A549 (cell line): ENCODE data around the gene RPS15. TPM values are rescaled to one million over a fixed set of nuclear protein-coding genes. Genes with fewer than 3 reads are reported as not detected.
A peak's percentile ranks its signal among the peaks of the same experiment; 100 is the strongest.

Source experiments
- ATAC-seq, 2 experiments: fragments of 200-7000 bp in 1 of 2; fragments of >200 bp in 1 of 2; cut with Nextera tagmentation in 1 of 2; cut with Tn5 transposase in 1 of 2; 3 replicates each; pipeline versions ENCODE4 v1.8.0 to v1.9.1; 2018 to 2020; ENCODE audit warnings: mild to moderate bottlenecking in 1 of 2, moderate library complexity in 1 of 2
- CTCF ChIA-PET: fragments of 300-600 bp; sonication (Branson Sonifier 250); formaldehyde crosslinking; extraction: SDS; loops from one replicate; lab custom pipeline; 2021; ENCODE audit warnings: antibody characterized with exemption, inconsistent platforms; lab: Yijun Ruan, JAX
- POLR2A ChIA-PET: fragments of 350-600 bp; formaldehyde crosslinking; extraction: SDS; loops from one replicate; lab custom pipeline; 2021; ENCODE audit warnings: antibody characterized with exemption, inconsistent platforms; lab: Yijun Ruan, JAX
- DNase-seq, 2 experiments: peaks; one replicate each; pipeline versions ENCODE4 v3.0.0 to v3.0.0-alpha.2; 2011 to 2016; ENCODE audit warnings: low read depth in 1 of 2, low spot score in 1 of 2
- FAIRE-seq: peaks from 2 replicates; lab custom pipeline; 2011; peaks lifted over from hg19 to GRCh38; lab: Jason Lieb, UNC
- H3K27ac ChIP-seq, 2 experiments: fragments of >200 bp; sonication (Bioruptor Twin); formaldehyde crosslinking; 3 replicates each; pipeline ENCODE4 v1.5.1; 2016 to 2017
- H3K4me1 ChIP-seq: fragments of >200 bp; sonication (Bioruptor Twin); formaldehyde crosslinking; 3 replicates; pipeline ENCODE4 v1.6.1; 2016
- H3K4me2 ChIP-seq: fragments of >200 bp; sonication (Bioruptor Twin); formaldehyde crosslinking; 3 replicates; pipeline ENCODE4 v1.6.1; 2016
- H3K4me3 ChIP-seq: fragments of >200 bp; sonication (Bioruptor Twin); formaldehyde crosslinking; 3 replicates; pipeline ENCODE4 v1.5.1; 2016
- H3K9me3 ChIP-seq: fragments of >200 bp; sonication (Bioruptor Twin); formaldehyde crosslinking; 3 replicates; pipeline ENCODE4 v1.6.1; 2016
- BHLHE40 ChIP-seq: IDR thresholded peaks from 2 replicates; pipeline ENCODE4 v1.6.1; 2012; ENCODE audit warnings: low read depth, low read length, inconsistent platforms
- CHD4 ChIP-seq: fragments of 200-600 bp; sonication (generic); IDR thresholded peaks from 2 replicates; pipeline ENCODE4 v1.6.1; 2016; ENCODE audit warnings: antibody characterized with exemption, mild to moderate bottlenecking, borderline replicate concordance
- CTCF ChIP-seq: fragments of >200 bp; sonication (Bioruptor Twin); formaldehyde crosslinking; IDR thresholded peaks from 3 replicates; pipeline ENCODE4 v1.5.1; 2016
- ESRRA ChIP-seq: fragments of 150-350 bp; IDR thresholded peaks from 2 replicates; pipeline ENCODE4 v1.6.1; 2014; ENCODE audit warnings: mild to moderate bottlenecking, low read length, borderline replicate concordance
- GATA3 ChIP-seq: IDR thresholded peaks from 2 replicates; pipeline ENCODE4 v1.6.1; 2012; ENCODE audit warnings: borderline replicate concordance
- HOXB5 ChIP-seq: fragments of 250-450 bp; sonication (Bioruptor Pico); IDR thresholded peaks from 2 replicates; pipeline ENCODE4 v1.5.0; 2020; ENCODE audit warnings: mild to moderate bottlenecking, moderate library complexity
- JUN ChIP-seq, 2 experiments: fragments of >200 bp; sonication (Bioruptor Twin); formaldehyde crosslinking; IDR thresholded peaks; 2 replicates in 1 of 2; 3 replicates in 1 of 2; pipeline ENCODE4 v1.6.1; 2016 to 2017
- JUNB ChIP-seq: fragments of >200 bp; sonication (Bioruptor Twin); formaldehyde crosslinking; IDR thresholded peaks from 2 replicates; pipeline ENCODE4 v1.6.1; 2016
- KDM5A ChIP-seq: fragments of 200-600 bp; sonication (generic); IDR thresholded peaks from 2 replicates; pipeline ENCODE4 v1.6.1; 2016; ENCODE audit warnings: antibody characterized with exemption, mild to moderate bottlenecking
- MAFK ChIP-seq: fragments of 450-650 bp; IDR thresholded peaks from 2 replicates; pipeline ENCODE4 v1.6.1; 2014; ENCODE audit not compliant: partially characterized antibody
- MAX ChIP-seq: IDR thresholded peaks from 2 replicates; pipeline ENCODE4 v1.6.1; 2012
- NPAS2 ChIP-seq: fragments of 250-450 bp; sonication (Bioruptor Pico); IDR thresholded peaks from 2 replicates; pipeline ENCODE4 v1.8.0; 2022; ENCODE audit warnings: mild to moderate bottlenecking, moderate library complexity, borderline replicate concordance
- RAD21 ChIP-seq, 2 experiments: fragments of >200 bp in 1 of 2; sonication (Bioruptor Twin) in 1 of 2; formaldehyde crosslinking in 1 of 2; IDR thresholded peaks in 1 of 2; conservative IDR thresholded peaks in 1 of 2; 2 replicates in 1 of 2; 3 replicates in 1 of 2; pipeline ENCODE4 v1.6.1; 2012 to 2018; ENCODE audit warnings: inconsistent platforms in 1 of 2
- RCOR1 ChIP-seq: fragments of 150-350 bp; IDR thresholded peaks from 2 replicates; pipeline ENCODE4 v1.6.1; 2014; ENCODE audit warnings: antibody characterized with exemption, low read length, low read depth
- REST ChIP-seq: fragments of 200-600 bp; sonication (generic); IDR thresholded peaks from 2 replicates; pipeline ENCODE4 v1.6.1; 2016; ENCODE audit warnings: antibody characterized with exemption, mild to moderate bottlenecking, moderate library complexity
- RFX5 ChIP-seq: fragments of 450-650 bp; IDR thresholded peaks from 2 replicates; pipeline ENCODE4 v1.7.1; 2014; ENCODE audit warnings: antibody characterized with exemption, mild to moderate bottlenecking, moderate library complexity
- TP53 ChIP-seq: fragments of 250-450 bp; sonication (Bioruptor Pico); IDR thresholded peaks from 2 replicates; pipeline ENCODE4 v1.5.0; 2021; ENCODE audit warnings: mild to moderate bottlenecking, moderate library complexity
- ZC3H11A ChIP-seq: fragments of 450-650 bp; IDR thresholded peaks from 2 replicates; pipeline ENCODE4 v1.6.1; 2014; ENCODE audit warnings: antibody characterized with exemption, mild to moderate bottlenecking
- ZNF302 ChIP-seq: fragments of 250-450 bp; sonication (Bioruptor Pico); IDR thresholded peaks from 2 replicates; pipeline ENCODE4 v1.9.0; 2021; ENCODE audit warnings: inconsistent platforms, mild to moderate bottlenecking, moderate library complexity
- ZSCAN20 ChIP-seq: fragments of 250-450 bp; sonication (Bioruptor Pico); IDR thresholded peaks from 2 replicates; pipeline ENCODE4 v1.8.0; 2022; ENCODE audit warnings: mild to moderate bottlenecking, moderate library complexity
- WGBS: methylation state at CpG from one replicate; pipeline ENCODE4 v1.1.6; 2017; ENCODE audit errors: missing lambda C conversion rate; 5-methylcytosine and 5-hydroxymethylcytosine counted together
- polyA plus RNA-seq, 4 experiments: library from polyadenylated mRNA; depleted of rRNA in 3 of 4; stranded (reverse); fragments of >200 nt; fragmentation: RNase III in 1 of 4; extraction: RNeasy Plus Mini Kit Qiagen cat#74134 plus additional on column Dnase treatment in 1 of 4; gene quantifications; 2 replicates in 3 of 4; 3 replicates in 1 of 4; pipeline ENCODE4 v1.2.3, GENCODE V29; 2011 to 2017
- TF ChIP-seq, protein P1 (sequence below): IDR thresholded peaks from 2 replicates; pipeline ENCODE4 v1.6.1; 2012; ENCODE audit warnings: low read depth, borderline replicate concordance
- TF ChIP-seq, protein P2 (sequence below): IDR thresholded peaks from 2 replicates; pipeline ENCODE4 v1.6.1; 2012

The RPS15 gene
- polyA plus RNA-seq, 2 of the 4 experiments (the other 2 are of a cell fraction) = 525 to 1,458 TPM

DNA sequence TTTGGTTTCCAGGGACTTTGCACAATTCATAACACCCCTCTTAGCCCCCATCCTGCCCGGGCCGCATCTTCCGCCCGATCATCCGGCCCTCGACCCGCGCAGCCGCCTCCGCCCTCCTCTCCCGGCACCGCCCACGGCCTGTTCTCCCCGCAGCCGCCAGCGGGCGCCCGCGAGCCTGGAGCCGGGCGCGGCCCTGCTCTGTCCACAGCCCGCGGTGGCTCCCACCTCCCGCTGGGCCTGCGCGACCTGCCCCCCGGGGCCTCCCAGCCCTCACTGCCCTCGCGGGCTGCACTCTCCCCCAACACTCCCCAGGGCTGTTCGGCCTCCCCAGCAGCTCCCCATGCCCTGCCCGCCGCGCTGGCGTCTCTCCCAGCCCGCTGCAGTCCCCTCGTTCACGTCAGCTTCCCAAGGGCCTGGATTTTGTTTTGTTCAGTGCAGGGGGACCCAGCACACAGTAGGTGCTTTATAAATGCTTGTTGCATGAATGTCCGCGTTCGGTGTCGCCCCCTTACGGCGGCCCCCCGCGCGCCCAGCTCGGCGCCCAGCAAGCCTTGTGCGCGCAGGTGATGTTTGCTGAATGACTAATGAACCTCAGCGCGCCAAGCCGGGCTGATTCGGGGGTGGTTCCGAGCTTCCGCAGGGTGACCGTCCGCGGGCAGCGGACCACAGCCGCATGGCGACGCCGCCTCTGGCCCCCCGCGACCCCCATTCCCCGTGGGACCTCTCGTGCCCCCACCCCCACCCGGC lies 7.2 kb downstream of the RPS15 start (continued):
- TF ChIP-seq, protein P1, sequence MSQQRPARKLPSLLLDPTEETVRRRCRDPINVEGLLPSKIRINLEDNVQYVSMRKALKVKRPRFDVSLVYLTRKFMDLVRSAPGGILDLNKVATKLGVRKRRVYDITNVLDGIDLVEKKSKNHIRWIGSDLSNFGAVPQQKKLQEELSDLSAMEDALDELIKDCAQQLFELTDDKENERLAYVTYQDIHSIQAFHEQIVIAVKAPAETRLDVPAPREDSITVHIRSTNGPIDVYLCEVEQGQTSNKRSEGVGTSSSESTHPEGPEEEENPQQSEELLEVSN = peak; percentile 35; the same call in 1 of the 2 replicates
- TF ChIP-seq HOXB5 (CRISPR knock-in tag) = no peak
- no peak for TF ChIP-seq JUNB
- TF ChIP-seq RAD21 (conservative IDR thresholded peaks at IDR 0.05 in 1 of 2, IDR thresholded peaks at IDR 0.05 in 1 of 2) = peak; percentile 26 to 37
- no peak for TF ChIP-seq NPAS2
- peak; percentile 72 for TF ChIP-seq MAX
- TF ChIP-seq CTCF = peak; percentile 69
- no peak for TF ChIP-seq MAFK
- TF ChIP-seq ZNF302 = no peak
- no peak for TF ChIP-seq ZC3H11A
- peak in 1 of 2 experiments; percentile 64; a peak in 1 of 5 replicates for TF ChIP-seq JUN (IDR thresholded peaks at IDR 0.05)
- TF ChIP-seq RCOR1 = no peak
- peak; percentile 64; the same call in 1 of the 2 replicates for TF ChIP-seq CHD4
- no peak for TF ChIP-seq KDM5A
- TF ChIP-seq BHLHE40 = no peak
- no peak for TF ChIP-seq TP53
- no peak for TF ChIP-seq RFX5
- TF ChIP-seq ZSCAN20 (CRISPR knock-in tag) = no peak
- TF ChIP-seq, all 56 proteins: peak for 10

DNA sequence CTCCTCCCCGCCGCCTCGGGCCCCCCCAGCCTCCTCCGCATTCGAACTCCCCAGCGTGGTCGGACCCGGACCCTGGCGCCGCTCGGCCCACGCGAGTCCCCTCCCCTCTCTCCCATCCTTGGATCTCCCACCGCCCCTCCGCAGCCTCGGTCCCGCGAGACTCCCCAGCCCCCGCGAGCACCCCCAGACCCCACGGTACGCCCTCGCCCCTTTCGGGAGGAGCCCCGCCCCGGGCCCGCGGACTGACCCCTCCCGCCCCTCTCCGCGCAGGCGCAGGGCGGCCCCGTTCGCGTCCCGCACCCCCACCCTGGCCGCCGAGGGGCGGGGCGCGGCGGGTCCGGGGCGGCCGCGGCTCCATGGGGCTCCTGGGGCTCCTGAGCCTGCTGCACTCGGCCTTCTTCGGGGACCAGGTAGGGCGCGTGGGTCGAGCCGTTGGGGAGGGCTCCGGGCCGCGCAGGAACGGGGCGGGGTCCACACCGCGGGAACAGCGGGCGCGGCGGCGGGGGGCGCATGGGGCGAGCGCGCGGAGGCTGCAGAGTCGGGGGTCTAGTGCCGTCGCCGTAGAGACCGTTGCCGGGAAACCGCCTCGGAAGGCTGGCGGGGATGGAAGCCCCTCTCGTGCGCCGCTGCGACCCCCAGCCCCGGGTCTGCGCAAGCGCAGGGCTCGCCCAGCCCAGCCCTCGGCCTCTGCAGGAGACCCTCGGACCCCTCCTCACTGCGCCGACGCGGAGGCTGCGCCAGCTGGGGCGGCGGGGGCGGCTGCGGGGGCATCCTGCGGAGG lies 7.9 kb downstream of the RPS15 start:
- H3K27ac ChIP-seq = peak overlapping the region; percentile 79 to 96
- POLR2A ChIA-PET = interaction anchor here (0.7 to 1.9 kb wide), 3 partner anchors 7 to 177 kb away, joined by 3 to 5 read pairs (median 3); partner anchors contain the start of gene CIRBP
- WGBS = 0% methylated on average over 8 of the region's 99 CpGs

DNA sequence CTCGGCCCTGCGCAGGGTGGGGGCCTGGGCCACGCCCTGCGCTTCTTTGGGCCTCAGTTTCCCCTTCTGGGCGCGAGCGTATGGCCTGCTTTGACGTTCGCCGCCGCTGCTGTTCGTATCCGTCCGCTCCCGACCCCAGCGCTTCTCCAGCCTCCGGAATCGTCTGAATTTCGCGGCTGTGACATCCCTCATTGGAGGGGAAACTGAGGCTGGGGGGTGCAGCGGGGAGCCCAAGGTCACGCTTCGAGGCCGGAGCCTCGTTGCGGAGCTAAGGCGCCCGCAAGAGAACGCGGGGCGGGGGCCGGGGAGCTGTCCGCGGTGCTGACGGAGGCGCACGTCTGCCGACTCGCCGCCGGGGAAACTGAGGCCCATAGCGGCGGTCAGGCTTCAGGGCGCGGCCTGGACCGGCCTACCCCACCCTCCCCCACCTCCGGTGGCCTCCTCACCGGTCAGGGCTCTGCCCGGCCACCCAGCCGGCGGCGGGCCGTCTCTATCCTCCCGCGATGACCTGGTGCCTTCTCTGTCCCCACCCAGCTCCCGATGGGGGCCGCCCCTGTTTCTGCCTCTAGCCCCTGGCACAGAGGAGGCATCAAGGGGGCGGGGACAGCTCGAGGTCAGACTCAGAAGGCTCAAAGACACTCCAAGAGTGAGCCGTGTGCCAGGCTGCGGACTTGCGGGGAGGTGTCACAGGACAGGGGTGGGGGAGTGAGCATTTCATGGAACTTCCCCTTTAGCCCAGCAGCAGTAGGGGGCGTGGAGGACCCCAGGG lies 8.7 kb downstream of the RPS15 start:
- H3K9me3 ChIP-seq = no peaks in the 10 kb centered on the region
- H3K4me3 ChIP-seq = peak overlapping the region; percentile 63
- FAIRE-seq = no peak
- WGBS = 37% methylated on average over 16 of the region's 63 CpGs
- ATAC-seq = no peak; a peak in 1 of 6 replicates
- peaks cover 36% of the 10 kb centered on the region for H3K4me1 ChIP-seq
- peak overlapping the region; percentile 79 to 96; a peak in 5 of 6 replicates for H3K27ac ChIP-seq
- ChIA-PET POLR2A (no interaction called here), CTCF (interaction anchor here (1.0 kb wide), 1 partner anchor 22 kb away, joined by 3 read pairs; no protein-coding TSS in a partner anchor)
- TF ChIP-seq ESRRA (no peak), TP53 (no peak), REST (peak; percentile 91)
- TF ChIP-seq, protein P2, sequence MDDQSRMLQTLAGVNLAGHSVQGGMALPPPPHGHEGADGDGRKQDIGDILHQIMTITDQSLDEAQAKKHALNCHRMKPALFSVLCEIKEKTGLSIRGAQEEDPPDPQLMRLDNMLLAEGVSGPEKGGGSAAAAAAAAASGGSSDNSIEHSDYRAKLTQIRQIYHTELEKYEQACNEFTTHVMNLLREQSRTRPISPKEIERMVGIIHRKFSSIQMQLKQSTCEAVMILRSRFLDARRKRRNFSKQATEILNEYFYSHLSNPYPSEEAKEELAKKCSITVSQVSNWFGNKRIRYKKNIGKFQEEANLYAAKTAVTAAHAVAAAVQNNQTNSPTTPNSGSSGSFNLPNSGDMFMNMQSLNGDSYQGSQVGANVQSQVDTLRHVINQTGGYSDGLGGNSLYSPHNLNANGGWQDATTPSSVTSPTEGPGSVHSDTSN = no peak
- TF ChIP-seq, all 56 proteins: peak for 1
- DNase-seq = no peak
- H3K4me2 ChIP-seq = peak overlapping the region; percentile 91

More for the DNA sequence above, 7.9 kb downstream of the RPS15 start:
- Histone ChIP-seq H3K4me1 (peaks cover 40% of the 10 kb centered on the region), H3K4me2 (peak overlapping the region; percentile 91), H3K4me3 (peak overlapping the region; percentile 63), H3K9me3 (no peaks in the 10 kb centered on the region)
- FAIRE-seq (no peak), DNase-seq (peak; percentile 52 to 67), ATAC-seq (peak; percentile 30 to 44)
- CTCF ChIA-PET = interaction anchor here (0.6 to 2.9 kb wide), 20 partner anchors 8 to 204 kb away, joined by 3 to 34 read pairs (median 3); partner anchors contain the start of gene FAM174C
- no peak for TF ChIP-seq GATA3
